WTC11 (cell line): ENCODE results near the gene DNAJC18. TPM values are rescaled to one million over a fixed set of nuclear protein-coding genes. Genes with fewer than 3 reads are reported as not detected.

Experiments used
- ATAC-seq: fragments of 200-7000 bp; cut with Tn5 transposase; 2 replicates; pipeline ENCODE4 v1.10.0; 2021; ENCODE audit warnings: mild to moderate bottlenecking, moderate library complexity
- CTCF ChIA-PET: fragments of 300-600 bp; sonication (Branson Sonifier 250); formaldehyde crosslinking; loops from one replicate; lab custom pipeline; 2021; ENCODE audit warnings: antibody characterized with exemption; lab: Charles Lee
- POLR2A ChIA-PET: fragments of 350-600 bp; sonication (Branson Sonifier 250); formaldehyde crosslinking; loops from one replicate; lab custom pipeline; 2021; ENCODE audit warnings: antibody characterized with exemption; lab: Charles Lee
- DNase-seq: peaks from one replicate; pipeline ENCODE4 v3.0.0; 2021; ENCODE audit warnings: low spot score
- H3K27ac Mint-ChIP-seq: 2 replicates; pipeline ENCODE4 v1.8.0; 2021; ENCODE audit warnings: mixed read lengths
- H3K27me3 Mint-ChIP-seq: 2 replicates; pipeline ENCODE4 v1.8.0; 2021; ENCODE audit warnings: low read depth, mild to moderate bottlenecking, moderate library complexity, mixed read lengths
- H3K36me3 Mint-ChIP-seq: 2 replicates; pipeline ENCODE4 v1.8.0; 2021; ENCODE audit warnings: mixed read lengths
- H3K4me1 Mint-ChIP-seq: 2 replicates; pipeline ENCODE4 v1.8.0; 2022; ENCODE audit warnings: mixed read lengths
- H3K4me3 Mint-ChIP-seq: 2 replicates; pipeline ENCODE4 v1.8.0; 2021; ENCODE audit warnings: mild to moderate bottlenecking, moderate library complexity, mixed read lengths
- H3K9me3 Mint-ChIP-seq: 2 replicates; pipeline ENCODE4 v1.8.0; 2021; ENCODE audit warnings: mixed read lengths
- FOXP1 ChIP-seq: sonication (generic); formaldehyde crosslinking; IDR thresholded peaks from 2 replicates; pipeline ENCODE4 v1.8.0; 2022; ENCODE audit warnings: missing genetic modification reagents, mild to moderate bottlenecking, moderate library complexity, borderline replicate concordance
- JAZF1 ChIP-seq: fragments of 250-450 bp; sonication (Bioruptor Pico); IDR thresholded peaks from 2 replicates; pipeline ENCODE4 v1.9.0; 2021; ENCODE audit warnings: moderate library complexity, mild to moderate bottlenecking, inconsistent platforms
- JUN ChIP-seq: sonication (generic); formaldehyde crosslinking; IDR thresholded peaks from 2 replicates; pipeline ENCODE4 v1.8.0; 2023; ENCODE audit warnings: mild to moderate bottlenecking, missing genetic modification reagents
- KAT7 ChIP-seq: sonication (generic); formaldehyde crosslinking; IDR thresholded peaks from 2 replicates; pipeline ENCODE4 v1.8.1; 2023; ENCODE audit warnings: missing genetic modification reagents, mild to moderate bottlenecking, borderline replicate concordance
- NFATC4 ChIP-seq: fragments of 250-450 bp; sonication (Bioruptor Pico); IDR thresholded peaks from 2 replicates; pipeline ENCODE4 v1.9.0; 2021; ENCODE audit warnings: mild to moderate bottlenecking
- NR2C2 ChIP-seq: sonication (generic); formaldehyde crosslinking; IDR thresholded peaks from 2 replicates; pipeline ENCODE4 v1.8.0; 2022; ENCODE audit warnings: mild to moderate bottlenecking, missing genetic modification reagents
- ZNF232 ChIP-seq: sonication (generic); formaldehyde crosslinking; IDR thresholded peaks from 2 replicates; pipeline ENCODE4 v1.8.0; 2022; ENCODE audit warnings: mild to moderate bottlenecking, missing genetic modification reagents
- total RNA-seq: library from RNA; stranded (reverse); gene quantifications from 3 replicates; pipeline ENCODE4 v1.2.3, GENCODE V29; 2021
- TF ChIP-seq, protein P1 (sequence below): fragments of 250-450 bp; sonication (Bioruptor Pico); conservative IDR thresholded peaks from 2 replicates; pipeline ENCODE4 v1.9.0; 2021; ENCODE audit warnings: mild to moderate bottlenecking
- TF ChIP-seq, protein P2 (sequence below): sonication (generic); formaldehyde crosslinking; IDR thresholded peaks from 2 replicates; pipeline ENCODE4 v1.8.1; 2023; ENCODE audit warnings: mild to moderate bottlenecking, missing genetic modification reagents, moderate library complexity
- TF ChIP-seq, protein P3 (sequence below): sonication (generic); formaldehyde crosslinking; IDR thresholded peaks from 2 replicates; pipeline ENCODE4 v1.8.0; 2022; ENCODE audit warnings: mild to moderate bottlenecking, missing genetic modification reagents
- TF ChIP-seq, protein P4 (sequence below): sonication (generic); formaldehyde crosslinking; IDR thresholded peaks from 2 replicates; pipeline ENCODE4 v1.8.0; 2023; ENCODE audit warnings: missing genetic modification reagents, mild to moderate bottlenecking, borderline replicate concordance
- TF ChIP-seq, protein P5 (sequence below): sonication (generic); formaldehyde crosslinking; IDR thresholded peaks from 2 replicates; pipeline ENCODE4 v1.8.1; 2022; ENCODE audit warnings: low read depth, missing genetic modification reagents, borderline replicate concordance

DNAJC18 gene
- total RNA-seq, 1 experiment from 2014 or later = 23.7 TPM

DNA sequence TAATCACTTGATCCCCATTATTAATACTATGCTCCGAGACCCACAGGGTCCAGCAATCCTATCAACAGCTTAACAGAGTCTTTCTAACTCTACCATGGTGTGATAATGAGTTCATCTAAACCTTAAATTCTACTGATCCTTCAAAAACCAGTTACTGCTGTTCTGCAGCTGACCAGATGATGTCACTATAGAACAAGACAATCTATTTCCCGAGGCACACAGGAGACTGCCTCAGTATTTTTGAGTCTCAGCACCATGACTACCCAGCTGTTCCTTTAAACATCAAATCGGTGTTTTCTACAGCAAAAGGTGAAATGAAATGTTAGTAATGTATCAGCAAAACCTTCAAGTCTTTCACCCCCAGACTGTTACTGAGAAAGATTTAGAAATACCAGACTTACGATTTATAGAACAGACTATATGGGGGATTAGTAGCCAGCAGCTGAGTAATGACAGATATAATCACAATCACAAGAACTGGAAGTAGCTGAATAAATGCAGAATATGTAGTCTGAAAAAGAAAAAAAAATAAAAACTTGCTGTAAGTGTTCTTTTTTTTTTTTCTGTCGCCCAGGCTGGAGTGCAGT is 16.9 kb downstream of the DNAJC18 start:
- POLR2A ChIA-PET = interaction anchor here (0.6 kb wide), 2 partner anchors 91 to 118 kb away, joined by 3 read pairs; no protein-coding TSS in a partner anchor
- Mint-ChIP-seq H3K27me3 (no peaks in the 10 kb centered on the region; the same call in 1 of the 2 replicates), H3K9me3 (no peaks in the 10 kb centered on the region), H3K27ac (peak overlapping the region; percentile 60; the same call in 1 of the 2 replicates), H3K4me3 (no peak overlapping the region), H3K4me1 (peaks cover 9% of the 10 kb centered on the region), H3K36me3 (peaks cover 34% of the 10 kb centered on the region)
- TF ChIP-seq FOXP1 (CRISPR knock-in tag) (no peak), NFATC4 (CRISPR knock-in tag) (no peak)
- TF ChIP-seq, protein P1, sequence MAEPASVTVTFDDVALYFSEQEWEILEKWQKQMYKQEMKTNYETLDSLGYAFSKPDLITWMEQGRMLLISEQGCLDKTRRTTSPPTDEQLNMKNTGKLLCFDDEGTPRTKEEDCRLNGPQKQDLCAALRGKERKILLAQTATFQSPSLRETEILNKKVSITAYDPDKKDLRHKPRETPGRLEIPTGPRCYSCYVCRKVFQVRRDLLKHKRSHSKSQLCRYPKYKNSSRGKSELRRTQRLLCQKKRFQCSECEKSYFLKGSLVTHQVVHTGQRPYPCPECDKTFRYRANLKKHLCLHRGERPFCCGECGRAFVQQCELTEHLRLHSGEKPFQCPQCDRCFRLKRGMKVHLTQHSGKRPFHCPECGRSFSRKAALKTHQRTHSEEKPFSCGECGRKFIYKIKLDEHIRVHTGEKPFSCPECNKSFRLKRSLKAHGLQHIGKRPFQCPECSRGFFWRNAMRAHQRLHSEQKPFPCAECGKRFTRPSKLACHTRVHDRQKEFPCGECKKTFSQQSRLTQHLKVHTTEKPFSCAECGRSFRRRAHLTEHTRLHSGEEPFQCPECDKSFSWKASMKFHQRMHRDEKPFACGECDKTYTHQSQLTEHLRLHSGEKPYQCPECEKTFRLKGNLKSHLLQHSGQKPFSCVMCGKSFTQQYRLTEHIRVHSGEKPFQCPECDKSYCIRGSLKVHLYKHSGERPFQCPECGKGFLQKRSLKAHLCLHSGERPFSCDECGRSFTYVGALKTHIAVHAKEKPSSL (CRISPR knock-in tag) = no peak
- TF ChIP-seq, protein P2, sequence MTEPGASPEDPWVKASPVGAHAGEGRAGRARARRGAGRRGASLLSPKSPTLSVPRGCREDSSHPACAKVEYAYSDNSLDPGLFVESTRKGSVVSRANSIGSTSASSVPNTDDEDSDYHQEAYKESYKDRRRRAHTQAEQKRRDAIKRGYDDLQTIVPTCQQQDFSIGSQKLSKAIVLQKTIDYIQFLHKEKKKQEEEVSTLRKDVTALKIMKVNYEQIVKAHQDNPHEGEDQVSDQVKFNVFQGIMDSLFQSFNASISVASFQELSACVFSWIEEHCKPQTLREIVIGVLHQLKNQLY = no peak
- TF ChIP-seq, protein P3, sequence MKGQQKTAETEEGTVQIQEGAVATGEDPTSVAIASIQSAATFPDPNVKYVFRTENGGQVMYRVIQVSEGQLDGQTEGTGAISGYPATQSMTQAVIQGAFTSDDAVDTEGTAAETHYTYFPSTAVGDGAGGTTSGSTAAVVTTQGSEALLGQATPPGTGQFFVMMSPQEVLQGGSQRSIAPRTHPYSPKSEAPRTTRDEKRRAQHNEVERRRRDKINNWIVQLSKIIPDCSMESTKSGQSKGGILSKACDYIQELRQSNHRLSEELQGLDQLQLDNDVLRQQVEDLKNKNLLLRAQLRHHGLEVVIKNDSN (CRISPR knock-in tag) = no peak
- ATAC-seq (peak; percentile 89), DNase-seq (no peak)
- CTCF ChIA-PET = interaction anchor here (0.5 to 9.6 kb wide), 39 partner anchors 11 to 365 kb away, joined by 3 to 208 read pairs (median 5); partner anchors contain the start of genes DNAJC18, SMIM33, SPATA24 and UBE2D2

DNA sequence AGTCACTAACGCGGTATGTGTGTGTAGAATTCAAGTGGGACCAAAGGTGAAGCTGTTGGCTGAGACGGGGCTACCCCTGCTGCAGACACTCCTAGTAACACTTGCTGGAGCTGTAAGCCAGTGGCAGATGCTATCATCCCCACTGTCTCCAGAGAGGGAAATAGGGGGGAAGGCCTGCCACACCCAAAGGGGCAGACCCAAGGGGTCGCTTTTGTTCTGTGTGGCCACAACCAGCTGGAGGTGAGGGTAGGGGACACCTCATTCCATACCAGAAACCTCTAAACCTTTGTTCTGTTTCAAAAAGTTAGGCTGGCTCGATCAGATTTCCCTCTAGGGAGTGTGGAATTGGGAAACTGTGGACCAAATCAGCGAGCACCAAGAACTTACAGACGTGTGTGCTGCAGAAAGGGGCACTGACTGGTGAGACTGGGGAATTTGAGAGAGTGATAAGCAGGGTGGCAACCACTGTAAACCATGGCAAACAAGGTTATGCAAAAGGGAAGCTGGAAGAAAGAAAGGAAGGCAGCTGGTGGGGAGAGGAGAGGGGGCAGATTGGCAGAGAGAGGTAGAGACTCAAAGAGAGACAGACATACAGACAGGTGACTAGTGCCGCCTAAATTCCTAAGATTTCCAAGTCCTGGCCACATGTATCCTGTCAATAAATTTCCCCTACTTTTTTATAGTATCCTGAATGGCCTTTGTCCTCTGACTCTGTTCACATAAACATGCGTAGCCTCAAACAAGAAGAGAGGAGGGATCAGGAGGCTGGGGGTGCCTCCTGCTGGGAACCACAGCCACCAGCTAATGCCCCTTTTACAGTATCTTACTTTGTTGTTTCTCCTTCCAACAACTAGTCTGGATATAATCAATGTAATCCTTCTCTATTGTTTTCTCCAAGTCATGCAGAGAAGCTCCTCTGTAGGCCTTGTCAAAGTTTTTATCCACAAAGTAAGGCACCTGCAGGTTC is 19.8 kb downstream of the DNAJC18 start:
- ChIA-PET CTCF (interaction anchor here (0.6 to 9.6 kb wide), 4 partner anchors 9 to 346 kb away, joined by 3 to 208 read pairs (median 5); no protein-coding TSS in a partner anchor), POLR2A (interaction anchor here (0.5 kb wide), 1 partner anchor 152 kb away, joined by 3 read pairs; no protein-coding TSS in a partner anchor)
- Mint-ChIP-seq H3K4me1 (peaks cover 9% of the 10 kb centered on the region), H3K9me3 (no peaks in the 10 kb centered on the region), H3K27ac (no peak overlapping the region), H3K4me3 (no peak overlapping the region), H3K27me3 (no peaks in the 10 kb centered on the region; the same call in 1 of the 2 replicates), H3K36me3 (peaks cover 22% of the 10 kb centered on the region)
- peak; percentile 36; the same call in 1 of the 2 replicates for ATAC-seq
- no peak for TF ChIP-seq NR2C2
- TF ChIP-seq KAT7 (CRISPR knock-in tag) = no peak
- TF ChIP-seq ZNF232 (CRISPR knock-in tag) = no peak
- TF ChIP-seq, protein P4, sequence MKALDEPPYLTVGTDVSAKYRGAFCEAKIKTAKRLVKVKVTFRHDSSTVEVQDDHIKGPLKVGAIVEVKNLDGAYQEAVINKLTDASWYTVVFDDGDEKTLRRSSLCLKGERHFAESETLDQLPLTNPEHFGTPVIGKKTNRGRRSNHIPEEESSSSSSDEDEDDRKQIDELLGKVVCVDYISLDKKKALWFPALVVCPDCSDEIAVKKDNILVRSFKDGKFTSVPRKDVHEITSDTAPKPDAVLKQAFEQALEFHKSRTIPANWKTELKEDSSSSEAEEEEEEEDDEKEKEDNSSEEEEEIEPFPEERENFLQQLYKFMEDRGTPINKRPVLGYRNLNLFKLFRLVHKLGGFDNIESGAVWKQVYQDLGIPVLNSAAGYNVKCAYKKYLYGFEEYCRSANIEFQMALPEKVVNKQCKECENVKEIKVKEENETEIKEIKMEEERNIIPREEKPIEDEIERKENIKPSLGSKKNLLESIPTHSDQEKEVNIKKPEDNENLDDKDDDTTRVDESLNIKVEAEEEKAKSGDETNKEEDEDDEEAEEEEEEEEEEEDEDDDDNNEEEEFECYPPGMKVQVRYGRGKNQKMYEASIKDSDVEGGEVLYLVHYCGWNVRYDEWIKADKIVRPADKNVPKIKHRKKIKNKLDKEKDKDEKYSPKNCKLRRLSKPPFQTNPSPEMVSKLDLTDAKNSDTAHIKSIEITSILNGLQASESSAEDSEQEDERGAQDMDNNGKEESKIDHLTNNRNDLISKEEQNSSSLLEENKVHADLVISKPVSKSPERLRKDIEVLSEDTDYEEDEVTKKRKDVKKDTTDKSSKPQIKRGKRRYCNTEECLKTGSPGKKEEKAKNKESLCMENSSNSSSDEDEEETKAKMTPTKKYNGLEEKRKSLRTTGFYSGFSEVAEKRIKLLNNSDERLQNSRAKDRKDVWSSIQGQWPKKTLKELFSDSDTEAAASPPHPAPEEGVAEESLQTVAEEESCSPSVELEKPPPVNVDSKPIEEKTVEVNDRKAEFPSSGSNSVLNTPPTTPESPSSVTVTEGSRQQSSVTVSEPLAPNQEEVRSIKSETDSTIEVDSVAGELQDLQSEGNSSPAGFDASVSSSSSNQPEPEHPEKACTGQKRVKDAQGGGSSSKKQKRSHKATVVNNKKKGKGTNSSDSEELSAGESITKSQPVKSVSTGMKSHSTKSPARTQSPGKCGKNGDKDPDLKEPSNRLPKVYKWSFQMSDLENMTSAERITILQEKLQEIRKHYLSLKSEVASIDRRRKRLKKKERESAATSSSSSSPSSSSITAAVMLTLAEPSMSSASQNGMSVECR (CRISPR knock-in tag) = no peak
- TF ChIP-seq JUN (CRISPR knock-in tag) = no peak
- no peak for TF ChIP-seq JAZF1 (CRISPR knock-in tag)
- TF ChIP-seq, protein P5, sequence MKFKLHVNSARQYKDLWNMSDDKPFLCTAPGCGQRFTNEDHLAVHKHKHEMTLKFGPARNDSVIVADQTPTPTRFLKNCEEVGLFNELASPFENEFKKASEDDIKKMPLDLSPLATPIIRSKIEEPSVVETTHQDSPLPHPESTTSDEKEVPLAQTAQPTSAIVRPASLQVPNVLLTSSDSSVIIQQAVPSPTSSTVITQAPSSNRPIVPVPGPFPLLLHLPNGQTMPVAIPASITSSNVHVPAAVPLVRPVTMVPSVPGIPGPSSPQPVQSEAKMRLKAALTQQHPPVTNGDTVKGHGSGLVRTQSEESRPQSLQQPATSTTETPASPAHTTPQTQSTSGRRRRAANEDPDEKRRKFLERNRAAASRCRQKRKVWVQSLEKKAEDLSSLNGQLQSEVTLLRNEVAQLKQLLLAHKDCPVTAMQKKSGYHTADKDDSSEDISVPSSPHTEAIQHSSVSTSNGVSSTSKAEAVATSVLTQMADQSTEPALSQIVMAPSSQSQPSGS (CRISPR knock-in tag) = no peak
- no peak for DNase-seq
